ENCODE results near the gene P3H2.
"Not testable (repeated sequence)": the region's sequence is repeated elsewhere in the genome, so short reads cannot be mapped to it uniquely, and the experiment has no call there.

Gene P3H2

DNA sequence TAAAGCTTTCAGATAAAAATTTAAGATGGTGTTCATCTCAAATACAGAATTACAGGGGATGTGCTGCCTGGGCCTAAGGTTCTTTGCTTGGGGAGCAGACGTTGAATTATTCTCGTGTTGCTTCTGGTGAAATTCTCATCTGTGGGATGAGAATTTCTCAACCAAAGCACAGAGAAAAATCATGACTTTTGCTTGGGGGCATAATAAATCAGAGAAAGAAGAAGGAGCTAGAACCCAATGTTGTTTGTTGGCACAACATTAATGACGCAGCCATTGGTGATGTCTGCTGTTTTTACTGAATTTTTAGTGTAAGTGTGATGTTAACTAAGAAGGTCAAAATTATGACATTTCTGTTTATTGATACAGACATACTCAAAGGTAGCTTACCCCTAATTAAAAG, 35.7 kb downstream of the P3H2 start:
- DNase-seq (ENCODE audit: low read depth) = no peak

DNA sequence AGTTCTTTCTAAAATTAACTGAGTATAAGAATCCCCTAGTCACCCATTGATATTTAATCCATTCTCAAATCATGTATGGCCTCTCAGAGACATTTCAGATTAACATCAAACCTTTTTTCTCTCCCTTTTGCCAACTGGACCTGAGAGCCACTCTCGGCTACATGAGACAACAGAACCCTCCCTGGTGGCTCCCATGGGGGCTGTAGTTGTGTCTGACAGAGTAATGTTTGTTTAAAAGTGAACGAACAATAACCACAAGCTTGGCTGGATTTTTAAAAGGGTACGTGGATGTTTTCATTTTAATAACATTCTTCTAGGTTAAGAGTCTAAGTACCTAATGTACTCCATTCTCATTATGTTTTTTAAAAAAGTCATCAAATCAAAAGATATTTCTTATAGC, 37.1 kb downstream of the P3H2 start:
- no peak for DNase-seq (ENCODE audit: low read depth)

DNA sequence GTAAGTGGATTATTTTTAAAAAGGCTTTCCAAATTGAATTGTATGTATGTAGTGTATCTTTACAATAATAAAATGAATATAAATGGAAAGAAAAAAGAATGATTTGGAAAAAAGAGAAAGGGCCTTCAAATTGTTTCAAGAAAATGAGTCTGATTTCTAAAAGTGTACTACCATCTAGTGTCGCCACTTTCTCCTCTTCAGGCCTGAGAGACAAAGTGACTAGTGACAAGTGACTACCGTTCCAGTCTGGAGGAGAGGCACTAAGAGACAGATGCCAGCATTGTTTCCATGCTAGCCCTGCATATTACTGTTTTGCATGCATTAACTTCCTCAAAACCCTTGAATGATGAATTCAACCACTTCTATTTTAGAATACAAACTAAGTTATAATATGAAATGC, 39.3 kb downstream of the P3H2 start:
- no peak for DNase-seq (ENCODE audit: low read depth)

DNA sequence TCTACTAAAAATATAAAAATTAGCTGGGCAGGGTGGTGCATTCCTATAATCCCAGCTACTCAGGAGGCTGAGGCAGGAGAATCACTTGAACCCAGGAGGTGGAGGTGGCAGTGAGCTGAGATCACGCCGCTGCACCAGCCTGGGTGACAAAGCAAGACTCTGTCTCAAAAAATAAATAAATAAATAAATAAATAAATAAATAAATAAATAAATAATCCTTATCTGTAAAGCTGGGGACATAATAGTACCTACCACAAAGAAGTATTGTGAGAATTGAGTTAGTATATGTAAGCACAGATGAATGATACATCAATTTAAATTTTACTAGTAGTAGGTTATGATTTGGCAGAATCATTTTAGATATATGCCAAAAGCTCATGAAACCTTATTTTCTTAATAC, 41.5 kb downstream of the P3H2 start:
- not testable (repeated sequence) for DNase-seq (ENCODE audit: low read depth)

DNA sequence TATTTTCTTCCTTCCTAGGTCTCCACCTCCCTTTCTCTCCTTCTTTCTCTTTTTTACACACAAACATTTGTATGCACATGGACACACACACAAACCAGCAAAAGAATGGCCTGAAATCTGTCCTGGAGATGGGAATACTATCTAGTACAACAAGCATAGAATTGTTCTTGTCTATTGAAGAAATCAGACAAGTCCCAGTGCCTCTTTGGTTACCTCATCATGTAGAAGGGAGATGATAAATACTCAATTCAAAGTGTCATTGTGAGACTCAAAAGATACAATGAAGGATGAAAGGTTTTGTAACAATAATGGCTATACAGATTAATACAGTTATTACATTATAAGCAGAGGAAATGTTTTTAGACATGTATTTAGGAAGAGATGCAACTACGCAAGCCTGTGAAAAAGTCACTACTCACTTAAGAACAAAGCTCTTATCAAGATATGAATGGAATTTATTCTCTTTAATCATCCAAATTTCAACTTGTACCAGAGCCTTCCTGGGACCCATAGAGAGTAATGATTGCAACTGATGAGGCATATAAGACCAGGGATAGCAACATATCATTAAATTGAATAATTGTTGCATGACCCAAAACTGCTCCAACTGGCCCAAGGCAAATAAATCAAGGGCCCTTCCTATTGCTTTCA, 43.2 kb downstream of the P3H2 start:
- no peak for DNase-seq (ENCODE audit: low read depth)

DNA sequence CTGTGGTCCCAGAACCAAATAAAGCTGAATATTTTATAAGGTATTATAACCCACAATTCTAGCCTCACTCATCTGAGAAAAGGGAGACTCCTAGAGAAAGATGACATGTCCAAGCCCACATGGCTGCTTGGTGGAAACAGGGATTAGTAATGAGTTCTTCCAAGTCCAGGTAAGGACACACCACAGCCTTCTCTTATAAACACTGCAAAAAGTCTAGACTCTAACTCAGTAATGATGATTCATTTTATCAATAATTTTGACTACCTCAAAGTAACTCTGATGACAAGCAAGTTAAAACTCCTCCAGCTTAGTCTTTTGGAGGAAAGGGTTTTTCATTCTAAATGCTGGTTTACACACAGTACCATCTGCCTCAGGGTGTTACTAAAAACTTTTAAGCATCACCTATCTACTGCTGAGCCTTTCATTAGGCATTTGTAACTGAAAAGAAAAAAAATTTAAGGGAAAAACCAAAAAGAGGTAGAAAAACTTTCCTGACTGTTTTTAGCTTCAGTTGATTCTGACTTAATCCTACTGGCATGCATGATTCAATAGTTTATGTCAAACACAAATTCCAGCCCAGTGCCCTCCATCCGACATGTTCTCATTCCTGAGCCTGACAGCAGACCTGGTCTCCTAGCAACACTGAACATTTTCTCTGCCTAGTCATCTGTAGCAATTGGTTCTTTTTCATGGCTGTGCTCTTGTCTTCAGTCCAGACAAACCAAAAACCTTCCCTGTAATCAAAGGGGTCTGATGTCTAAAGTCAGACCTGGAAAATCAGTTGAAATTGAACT, 43.9 kb downstream of the P3H2 start:
- DNase-seq (ENCODE audit: low read depth) = no peak

DNA sequence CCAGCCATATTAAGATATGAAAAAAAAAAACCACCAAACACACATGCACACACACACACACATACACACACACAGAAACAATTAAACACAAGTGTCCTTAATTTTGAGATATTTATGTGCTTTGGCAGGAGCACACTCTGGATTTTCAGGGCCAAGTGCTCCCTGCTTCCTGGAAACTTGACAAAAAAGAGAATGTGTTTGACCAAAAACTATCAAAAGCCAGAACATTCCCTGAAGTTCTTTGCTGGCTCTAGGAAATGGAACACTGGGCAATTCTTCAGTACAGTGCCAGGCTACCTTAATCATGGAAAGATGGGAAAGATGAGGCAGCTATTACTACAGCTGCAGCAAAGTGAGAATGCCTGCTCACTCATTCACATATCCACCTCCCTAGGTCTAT, 44.6 kb downstream of the P3H2 start:
- no peak for DNase-seq (ENCODE audit: low read depth)

DNA sequence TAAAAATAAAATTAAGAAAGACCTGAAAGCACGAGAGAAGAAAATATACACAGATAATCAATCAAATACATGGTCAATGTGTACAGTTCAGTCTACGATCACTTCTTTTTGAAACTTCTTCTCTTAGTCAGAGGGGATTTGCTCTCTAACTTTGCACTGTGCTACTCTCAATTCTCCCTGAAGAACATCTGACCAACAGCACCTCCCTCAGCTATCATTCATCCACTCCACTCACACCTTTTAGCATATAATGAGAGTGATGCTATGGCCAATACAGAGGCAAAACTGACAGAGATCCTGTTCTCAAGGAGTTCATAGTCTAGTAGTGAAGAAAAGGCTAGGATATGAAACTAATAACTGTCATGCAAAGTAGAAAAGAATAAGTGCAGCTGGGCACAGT, 45.9 kb downstream of the P3H2 start:
- no peak for DNase-seq (ENCODE audit: low read depth)

DNA sequence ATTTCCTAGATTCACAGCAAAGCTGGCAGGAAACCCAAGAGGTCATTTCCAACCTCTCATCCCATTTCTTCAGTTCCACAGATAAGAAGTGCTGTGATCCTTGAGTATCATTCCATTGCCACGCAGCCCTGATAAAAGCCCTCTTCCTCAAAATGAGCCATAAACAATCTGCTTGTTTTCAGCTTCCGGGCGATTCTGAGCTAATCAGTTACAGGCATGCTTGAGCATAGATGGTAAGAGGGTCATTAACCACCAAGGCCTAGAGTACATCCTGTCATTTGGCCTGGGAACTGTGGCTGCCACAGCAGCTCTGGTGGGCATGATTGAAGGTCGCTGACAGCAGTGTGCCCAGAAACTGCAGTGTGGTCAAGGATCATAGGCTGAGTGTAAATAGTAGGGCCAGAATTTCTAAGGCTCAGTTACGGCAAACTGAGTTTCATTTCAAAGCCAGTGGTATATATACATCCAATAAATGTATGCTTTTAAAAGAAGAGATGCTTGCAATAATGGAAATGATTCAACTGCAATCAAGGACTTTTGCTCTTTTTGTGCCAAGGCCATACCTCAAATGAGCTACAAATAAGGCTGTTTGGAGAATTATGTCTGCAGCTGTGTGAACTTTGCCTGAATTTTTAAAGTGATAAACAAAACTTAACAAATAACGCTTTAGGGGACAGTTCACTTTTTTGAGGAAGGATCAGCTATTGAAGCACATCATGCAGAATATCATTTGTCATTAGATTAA, 47.3 kb downstream of the P3H2 start:
- no peak for DNase-seq (ENCODE audit: low read depth)

DNA sequence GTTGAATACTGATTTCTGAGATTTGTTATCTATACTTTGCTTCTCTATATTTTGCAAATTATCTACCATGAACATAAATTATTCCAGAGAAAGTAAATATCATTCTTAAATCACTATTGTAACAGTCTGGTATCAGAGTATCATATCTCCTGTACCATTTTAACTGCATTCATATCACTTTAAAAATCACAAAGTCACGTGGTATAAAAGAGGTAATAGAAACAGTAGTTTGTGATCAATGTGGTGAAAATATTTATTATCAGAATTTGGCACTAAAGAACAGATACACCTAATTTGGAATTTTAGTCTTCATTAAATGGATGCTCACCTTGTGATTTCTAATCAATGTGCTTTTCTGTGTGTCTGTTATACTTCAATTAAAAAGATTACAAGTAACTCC, 47.8 kb downstream of the P3H2 start:
- DNase-seq (ENCODE audit: low read depth) = no peak

DNA sequence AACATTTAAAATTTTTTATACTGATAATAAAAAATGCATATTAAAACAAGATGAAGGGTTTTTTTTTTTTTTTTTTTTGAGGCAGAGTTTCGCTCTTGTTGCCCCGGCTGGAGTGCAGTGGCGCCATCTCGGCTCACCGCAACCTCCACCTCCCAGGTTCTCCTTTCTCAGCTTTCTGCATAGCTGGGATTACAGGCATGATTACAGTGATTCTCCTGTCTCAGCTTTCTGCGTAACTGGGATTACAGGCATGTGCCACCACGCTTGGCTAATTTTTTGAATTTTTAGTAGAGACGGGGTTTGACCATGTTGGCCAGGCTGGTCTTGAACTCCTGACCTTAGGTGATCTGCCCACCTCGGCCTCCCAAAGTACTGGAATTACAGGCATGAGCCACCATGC, 48.8 kb downstream of the P3H2 start:
- not testable (repeated sequence) for DNase-seq (ENCODE audit: low read depth)

DNA sequence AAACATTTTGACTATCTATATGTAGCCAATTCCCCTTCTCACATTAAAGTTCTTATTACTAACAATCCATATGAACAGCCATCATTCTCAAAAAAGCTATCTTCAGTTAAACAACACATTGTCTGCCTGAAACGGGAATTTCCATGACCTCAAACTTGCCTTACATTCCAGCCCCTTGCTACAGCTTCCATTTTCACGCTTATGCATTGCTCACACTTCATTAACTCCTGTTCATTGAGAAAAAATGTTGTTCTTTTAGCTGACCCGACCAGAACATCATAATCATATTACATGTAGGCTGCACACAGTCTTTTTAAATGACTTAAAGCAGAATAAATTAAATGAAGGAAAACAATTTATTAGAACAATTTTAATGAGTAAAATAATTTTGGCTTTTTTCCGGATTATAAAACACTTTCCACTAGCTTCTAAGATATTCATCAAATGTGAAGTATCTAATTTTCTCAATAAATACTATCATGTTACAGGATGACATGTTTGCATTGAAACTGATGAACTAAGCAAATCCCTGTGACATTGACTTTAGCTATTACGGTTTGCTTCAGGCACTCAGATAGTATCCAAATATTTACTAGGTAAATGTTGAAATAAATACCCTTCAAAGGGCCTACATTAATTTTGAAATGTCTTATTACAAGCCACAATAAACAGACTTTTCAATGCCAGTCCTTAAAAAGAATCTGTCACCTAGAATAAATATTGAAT, 49.9 kb downstream of the P3H2 start:
- DNase-seq (ENCODE audit: low read depth) = no peak

DNA sequence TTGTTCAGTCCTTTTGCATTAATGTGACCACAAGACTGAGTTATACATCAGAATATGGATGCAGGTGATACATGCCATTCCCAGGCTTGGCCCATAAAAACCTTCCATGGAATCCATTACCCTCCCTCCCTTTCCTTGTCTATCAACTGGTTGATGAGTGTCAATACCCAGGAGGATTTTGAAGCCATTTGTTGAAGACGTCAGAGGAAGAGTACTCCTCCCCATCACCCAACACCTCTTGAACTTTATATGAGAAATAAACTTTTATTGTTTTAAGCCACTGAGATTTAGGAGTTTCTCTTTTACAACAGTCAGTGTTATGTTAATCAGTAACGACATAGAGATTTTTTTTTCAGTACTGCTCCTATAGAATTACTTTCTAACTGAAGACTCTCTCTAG, 55.5 kb downstream of the P3H2 start:
- no peak for DNase-seq (ENCODE audit: low read depth)

DNA sequence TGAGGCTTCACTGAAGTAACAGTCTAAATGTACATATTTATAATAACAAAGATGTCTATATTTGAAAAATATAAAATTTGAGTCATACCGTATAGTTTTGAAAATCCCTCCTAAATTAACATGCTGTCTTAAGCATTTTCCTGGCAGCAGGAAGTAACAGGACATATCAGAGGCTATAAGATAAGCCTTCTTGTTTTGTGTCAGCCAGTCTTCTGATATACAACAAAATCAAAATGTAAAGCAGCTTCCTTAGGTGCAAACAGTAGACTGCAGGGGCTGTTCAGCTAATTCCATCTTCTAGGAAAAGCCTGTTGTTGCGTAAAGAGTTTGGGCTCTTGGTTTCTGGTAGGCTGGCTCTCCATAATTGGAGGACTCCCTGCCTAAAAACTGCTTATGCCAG, 56.0 kb downstream of the P3H2 start:
- DNase-seq (ENCODE audit: low read depth) = no peak

DNA sequence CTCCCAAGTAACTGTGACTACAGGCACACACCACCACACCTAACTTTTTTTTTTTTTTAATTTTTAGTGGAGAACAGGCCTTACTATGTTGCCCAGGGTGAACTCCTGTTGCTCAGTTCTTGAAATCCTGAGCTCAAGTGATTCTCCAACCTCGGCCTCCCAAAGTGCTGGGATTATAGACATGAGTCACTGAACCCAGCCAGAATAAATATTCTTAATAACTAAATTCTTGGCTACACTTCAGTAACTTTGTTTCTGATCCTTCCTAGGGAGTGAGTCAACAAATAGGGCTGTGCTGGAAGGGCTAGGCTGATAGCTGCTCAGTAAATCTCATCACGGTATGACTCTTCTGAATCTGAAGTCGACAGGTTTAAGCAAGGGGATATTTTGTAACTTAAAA, 56.6 kb downstream of the P3H2 start:
- DNase-seq (ENCODE audit: low read depth) = no peak

DNA sequence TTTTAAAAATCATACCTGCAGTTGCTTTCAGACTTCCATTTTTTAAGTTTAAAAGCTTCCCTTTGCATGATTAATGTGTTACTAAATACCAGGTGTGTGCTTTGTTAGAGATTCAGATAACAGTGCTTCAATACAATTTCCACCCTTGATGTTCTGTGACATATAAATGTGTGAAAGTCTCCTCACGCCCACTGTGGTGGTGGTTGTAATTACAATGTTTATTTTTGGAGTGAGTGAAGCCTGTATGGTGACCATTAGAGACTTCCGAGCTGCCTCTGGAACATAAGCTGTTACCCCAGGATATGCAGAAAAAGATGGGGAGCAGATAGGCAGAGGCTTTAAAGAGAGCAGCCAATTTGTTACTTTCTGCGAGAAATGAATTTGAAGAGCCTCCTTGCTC, 57.2 kb downstream of the P3H2 start:
- DNase-seq (ENCODE audit: low read depth) = no peak

DNA sequence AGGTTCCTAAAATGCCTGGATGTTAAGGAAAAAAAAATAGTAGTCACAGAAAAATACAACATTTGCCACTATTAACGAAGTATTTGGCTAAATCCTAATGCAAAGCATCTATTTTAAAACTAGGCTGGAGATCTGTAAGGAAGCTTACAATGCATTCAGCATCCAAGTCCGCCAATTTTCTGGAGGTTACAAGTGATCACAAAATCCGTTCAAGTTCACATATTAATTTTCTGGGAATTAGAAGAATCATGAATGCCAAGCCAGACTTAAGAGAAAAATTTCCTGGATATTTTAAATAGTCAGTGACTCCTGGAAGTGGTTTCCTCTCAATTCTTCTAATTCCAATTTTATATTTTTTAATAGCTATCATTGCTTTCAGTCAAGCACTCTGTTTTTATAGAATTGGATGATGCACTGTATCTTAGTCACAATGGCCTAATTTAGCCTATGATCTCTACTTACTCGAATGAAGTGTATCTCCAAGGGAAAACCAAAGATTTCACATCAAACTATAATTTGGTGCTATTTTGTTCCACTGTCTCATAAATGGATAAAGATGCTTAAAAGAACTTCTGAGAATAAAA, 60.4 kb downstream of the P3H2 start:
- DNase-seq (ENCODE audit: low read depth) = no peak

DNA sequence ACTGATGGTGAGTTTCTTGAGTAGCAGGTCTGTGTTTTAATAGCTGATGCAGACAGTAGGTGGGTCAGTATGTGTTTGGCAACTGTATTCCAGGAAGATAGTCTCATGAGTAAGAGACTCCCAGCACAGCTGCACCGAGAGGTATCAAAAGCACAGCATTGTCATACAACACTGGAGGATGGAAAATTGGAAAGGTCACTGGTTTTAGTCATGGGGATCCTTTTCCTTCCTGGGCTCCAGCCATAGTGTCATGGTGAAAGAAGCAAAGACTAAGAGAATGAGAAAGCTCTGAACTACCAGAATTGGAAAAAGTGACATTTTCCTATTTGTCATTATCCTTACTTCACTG, 61.5 kb downstream of the P3H2 start:
- no peak for DNase-seq (ENCODE audit: low read depth)

DNA sequence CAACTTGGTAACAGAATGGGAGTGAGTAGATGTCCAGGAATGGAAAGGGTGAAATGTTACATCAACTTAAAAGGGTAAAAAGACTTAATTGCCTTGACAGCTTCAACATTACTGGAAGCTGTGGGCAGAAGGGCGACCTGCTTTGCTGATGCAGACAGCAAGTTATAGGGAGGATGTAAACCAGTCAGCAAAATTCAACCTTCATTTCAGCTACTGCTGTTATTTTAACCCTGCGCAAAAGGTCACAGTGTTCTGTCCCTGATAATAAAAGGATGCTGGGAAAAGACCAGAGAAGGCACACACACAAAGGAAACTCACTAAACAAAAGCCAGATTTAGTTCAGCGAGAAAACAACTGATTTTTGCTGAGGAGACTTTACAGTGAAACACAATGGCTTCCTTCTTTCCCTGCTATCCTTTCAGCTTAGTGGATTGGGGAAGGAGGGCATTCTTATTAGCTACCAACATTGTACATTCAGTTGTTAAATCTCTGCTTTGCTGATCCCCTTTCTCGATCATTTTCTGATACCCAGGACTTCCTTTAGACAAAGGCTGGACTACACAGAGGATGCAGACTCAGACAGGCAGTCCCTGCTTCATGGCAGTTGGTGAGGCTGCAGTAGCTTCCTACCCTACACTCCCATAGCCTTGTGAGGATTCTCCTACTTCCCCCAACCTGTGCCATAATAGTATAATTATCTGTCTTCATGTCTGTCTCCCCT, 62.0 kb downstream of the P3H2 start:
- no peak for DNase-seq (ENCODE audit: low read depth)

DNA sequence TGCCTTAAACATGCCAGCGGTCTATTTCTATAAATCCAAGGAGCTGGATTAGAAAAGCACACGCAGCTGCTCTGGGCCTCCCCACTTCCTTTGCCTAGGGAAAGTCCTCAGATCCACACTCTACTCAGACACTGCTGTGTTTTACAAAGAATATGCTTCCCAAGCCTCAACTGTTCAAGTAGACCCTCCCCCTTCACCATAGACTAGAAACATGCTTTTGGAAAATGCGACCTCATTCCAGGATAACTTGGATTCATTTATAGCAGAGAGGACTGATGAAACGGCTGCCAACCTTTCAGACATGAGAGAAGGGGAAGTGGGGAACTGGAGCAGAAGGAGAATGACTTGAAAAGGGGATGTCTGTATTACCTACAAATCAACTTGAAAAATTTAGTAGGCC, 64.0 kb downstream of the P3H2 start:
- DNase-seq (ENCODE audit: low read depth) = no peak

DNA sequence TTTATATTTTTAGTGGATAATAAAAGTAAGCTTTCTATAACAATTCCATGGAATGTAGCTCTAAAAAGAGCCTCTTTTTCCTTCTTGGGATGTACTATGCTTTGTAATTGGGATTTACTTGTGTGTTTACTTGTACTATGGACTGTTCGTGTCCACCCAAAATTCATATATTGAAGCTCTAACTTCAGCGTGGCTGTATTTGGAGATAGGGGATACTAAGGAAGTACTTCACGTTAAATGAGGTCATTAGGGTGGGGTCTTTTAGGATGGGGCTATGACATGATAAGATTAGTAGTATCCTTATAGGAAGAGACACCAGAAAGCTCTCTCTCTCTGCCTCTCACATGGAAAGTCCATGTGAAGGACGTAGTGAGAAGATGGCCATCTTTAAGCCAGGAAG, 64.9 kb downstream of the P3H2 start:
- no peak for DNase-seq (ENCODE audit: low read depth)

All from activated T-helper 1 cell treated with Interleukin-2 at 50 U/mL for 16 hours (primary cell).